GM19455 (cell line): Measurements from ENCODE around the gene TYRP1.

Experiments used
- ATAC-seq: cut with Tn5 transposase; IDR thresholded peaks from one replicate; pipeline ENCODE4 v1.9.1; 2021; ENCODE audit not compliant: unreplicated experiment

Gene TYRP1

GRCh38 chr9:12730198-12730597 is 37.0 kb downstream of the TYRP1 start:
- ATAC-seq: no peak

- ATAC-seq: no peak
Observed at GRCh38 chr9:12730927-12731326, 37.7 kb downstream of the TYRP1 start.

DNA sequence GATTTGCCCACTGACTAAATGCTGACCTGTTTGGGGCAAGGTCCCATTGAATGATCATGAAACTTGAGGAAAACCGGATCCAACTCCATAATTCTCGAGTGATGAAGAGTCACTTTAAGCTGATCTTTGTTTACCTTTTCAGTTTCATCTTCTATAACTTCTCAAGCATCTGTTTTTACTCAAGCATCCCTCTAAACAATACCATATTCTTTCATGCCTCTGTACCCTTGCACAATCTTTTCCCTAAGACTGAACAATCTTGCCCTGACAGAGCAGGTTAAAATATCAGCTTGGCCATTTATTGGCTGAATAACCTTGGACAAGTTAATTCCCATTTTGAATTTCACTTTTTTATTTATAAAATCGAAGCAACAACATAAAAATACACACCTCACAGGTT is 39.8 kb downstream of the TYRP1 start:
- ATAC-seq: no peak

DNA sequence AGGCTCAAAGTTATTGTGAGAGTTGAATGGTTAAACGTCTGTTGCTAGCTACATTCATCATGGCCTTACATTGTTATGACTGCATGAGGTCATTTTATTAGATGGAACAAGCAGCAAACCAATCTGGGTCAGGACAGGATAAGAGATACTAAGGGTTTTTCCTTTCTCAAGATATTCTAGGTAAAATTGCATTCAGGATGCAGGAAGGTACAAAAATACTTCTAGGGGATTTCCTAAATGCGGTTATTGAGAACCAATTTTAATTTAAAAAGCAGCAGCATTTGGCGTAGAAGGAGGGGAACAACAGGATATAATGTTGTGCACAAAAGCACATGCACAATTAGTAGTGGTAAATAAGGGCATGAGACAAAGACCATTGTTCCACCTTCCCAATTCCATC is 42.5 kb downstream of the TYRP1 start:
- ATAC-seq: no peak

DNA sequence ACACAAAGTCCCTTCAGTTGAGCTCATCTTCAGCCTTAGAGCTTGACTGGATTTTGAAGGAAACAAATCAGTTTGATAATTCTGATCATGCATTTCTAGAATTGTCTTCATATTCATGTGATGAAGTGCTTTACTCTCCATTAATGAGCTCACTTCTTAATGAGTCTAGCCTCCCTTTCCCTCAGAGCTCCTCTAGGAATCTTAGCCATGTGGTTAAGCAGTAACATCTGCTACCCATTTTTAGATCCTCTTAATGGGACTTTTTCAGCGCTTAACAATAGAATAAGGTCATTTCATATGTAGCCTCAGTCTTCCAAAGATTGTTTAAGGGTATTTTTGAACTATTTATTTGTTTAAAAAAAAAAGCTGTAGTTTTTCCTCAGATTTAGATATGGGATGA is 44.7 kb downstream of the TYRP1 start:
- ATAC-seq: no peak

GRCh38 chr9:12739014-12739652 is 45.9 kb downstream of the TYRP1 start:
- no peak for ATAC-seq

GRCh38 chr9:12740845-12741244 is 47.7 kb downstream of the TYRP1 start:
- ATAC-seq: no peak

DNA sequence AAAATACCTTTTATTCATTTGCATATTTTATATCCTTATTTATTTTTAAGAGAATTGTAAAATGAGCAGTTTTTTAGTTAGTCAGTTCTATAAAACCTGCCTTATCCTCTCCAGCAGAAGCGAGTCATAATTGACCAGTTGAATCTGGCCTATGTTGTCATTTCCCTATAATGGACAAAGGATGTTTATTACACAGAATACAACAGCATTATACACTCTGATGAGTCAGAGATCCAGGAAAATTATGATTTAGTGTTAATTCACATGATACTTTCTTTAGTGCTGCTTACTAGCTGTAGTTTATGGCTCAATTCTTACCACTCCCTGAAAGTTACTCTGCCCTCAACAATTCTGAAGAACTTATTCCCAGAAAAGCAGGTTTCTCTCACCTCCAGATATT is 54.8 kb downstream of the TYRP1 start:
- ATAC-seq: no peak

- ATAC-seq: no peak
Observed at GRCh38 chr9:12748954-12749353, 55.8 kb downstream of the TYRP1 start.

- no peak for ATAC-seq
Observed at GRCh38 chr9:12753931-12754330, 60.7 kb downstream of the TYRP1 start.

DNA sequence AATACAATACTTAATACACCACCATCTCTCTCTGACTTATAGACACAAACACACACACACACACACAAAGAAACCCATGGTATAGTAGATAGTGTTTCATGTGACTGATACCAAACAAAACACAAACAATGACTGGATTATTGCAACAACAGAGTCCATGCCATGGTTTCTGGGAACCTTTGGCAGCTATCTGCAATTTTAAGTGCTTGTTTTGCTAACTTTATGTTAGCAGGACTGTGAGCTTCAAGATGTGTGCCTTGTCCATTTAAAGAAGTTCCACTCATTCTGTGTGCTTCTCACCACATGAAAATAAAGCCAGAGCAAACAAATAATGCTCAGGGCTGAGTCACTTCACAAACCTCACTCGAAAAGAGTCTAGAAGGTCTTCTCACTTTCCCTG is 66.6 kb downstream of the TYRP1 start:
- ATAC-seq: no peak
